ENCODE results near the gene NEK1.
A peak's percentile ranks its signal among the peaks of the same experiment; 100 is the strongest.

Gene NEK1, protein sequence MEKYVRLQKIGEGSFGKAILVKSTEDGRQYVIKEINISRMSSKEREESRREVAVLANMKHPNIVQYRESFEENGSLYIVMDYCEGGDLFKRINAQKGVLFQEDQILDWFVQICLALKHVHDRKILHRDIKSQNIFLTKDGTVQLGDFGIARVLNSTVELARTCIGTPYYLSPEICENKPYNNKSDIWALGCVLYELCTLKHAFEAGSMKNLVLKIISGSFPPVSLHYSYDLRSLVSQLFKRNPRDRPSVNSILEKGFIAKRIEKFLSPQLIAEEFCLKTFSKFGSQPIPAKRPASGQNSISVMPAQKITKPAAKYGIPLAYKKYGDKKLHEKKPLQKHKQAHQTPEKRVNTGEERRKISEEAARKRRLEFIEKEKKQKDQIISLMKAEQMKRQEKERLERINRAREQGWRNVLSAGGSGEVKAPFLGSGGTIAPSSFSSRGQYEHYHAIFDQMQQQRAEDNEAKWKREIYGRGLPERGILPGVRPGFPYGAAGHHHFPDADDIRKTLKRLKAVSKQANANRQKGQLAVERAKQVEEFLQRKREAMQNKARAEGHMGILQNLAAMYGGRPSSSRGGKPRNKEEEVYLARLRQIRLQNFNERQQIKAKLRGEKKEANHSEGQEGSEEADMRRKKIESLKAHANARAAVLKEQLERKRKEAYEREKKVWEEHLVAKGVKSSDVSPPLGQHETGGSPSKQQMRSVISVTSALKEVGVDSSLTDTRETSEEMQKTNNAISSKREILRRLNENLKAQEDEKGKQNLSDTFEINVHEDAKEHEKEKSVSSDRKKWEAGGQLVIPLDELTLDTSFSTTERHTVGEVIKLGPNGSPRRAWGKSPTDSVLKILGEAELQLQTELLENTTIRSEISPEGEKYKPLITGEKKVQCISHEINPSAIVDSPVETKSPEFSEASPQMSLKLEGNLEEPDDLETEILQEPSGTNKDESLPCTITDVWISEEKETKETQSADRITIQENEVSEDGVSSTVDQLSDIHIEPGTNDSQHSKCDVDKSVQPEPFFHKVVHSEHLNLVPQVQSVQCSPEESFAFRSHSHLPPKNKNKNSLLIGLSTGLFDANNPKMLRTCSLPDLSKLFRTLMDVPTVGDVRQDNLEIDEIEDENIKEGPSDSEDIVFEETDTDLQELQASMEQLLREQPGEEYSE (N-terminal part only)

DNA sequence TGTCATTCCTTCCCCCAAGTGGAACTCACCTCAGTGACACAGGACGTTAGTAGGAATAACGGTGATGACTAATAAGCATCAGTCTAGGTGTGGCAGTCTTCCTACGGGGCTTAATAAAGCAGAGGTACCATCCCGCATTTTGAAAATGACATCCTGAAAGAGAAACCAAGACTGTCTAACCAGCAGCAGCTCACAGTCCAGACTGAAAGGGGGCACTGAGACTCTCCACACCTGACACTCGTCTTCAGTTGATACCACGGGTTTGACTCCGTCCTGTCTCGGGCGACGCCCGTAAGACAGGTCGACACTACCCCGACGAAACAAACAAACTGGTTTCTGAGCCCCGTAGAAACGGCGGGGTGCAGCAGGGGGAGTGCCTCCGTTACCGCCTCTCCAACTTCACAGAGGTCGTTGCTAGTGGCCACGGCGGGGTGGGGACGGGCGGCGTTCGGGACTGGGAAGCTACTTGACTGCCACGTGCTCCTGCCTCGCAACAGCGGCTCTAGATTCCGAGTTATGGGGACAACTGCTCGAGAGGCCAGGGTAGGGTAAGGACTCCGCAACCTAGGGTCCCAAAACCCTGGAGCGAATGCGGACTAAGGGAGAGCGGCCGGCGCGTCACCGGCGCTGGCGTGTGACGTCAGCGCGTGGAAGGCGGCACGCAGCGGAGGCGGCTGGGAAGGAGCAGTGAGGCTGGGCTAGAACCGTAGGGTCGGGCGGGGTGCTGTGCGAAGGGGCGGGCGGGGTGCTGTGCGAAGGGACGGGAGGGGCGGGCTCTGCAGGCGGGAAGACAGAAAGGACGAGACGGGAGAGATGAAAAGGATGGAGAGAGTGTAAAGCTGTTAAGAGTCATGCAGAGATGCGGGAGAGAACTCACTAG lies at the start of gene NEK1:
NEK1 (minus strand) TSS at position 593 of the 880 bp plus-strand sequence. CDS start 9,953 bp downstream, outside the sequence.
- peak within 1 kb of the TSS; percentile 93 for H3K4me3 ChIP-seq (ENCODE audit: low read depth, low read length)

DNA sequence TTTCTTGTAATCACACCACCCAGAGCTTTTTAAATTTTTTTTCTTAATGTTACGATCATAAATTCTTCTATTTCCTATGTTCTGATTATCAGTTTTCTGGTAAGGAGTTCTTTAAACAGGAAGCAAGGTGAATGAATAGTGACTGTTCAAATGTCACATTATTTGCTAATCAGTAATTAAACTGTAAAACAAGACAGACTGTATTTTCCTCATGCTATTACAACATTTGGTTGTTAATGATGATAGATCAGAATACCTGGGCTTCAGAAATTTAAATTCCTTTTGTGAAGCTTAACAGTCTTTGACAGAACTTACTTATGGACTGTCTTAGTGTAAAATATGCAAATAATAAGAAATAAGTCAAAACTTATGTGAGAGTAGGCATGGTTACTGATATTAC lies 49.4 kb upstream of the NEK1 start:
- H3K4me3 ChIP-seq (ENCODE audit: low read depth, low read length) = no peak overlapping the region

DNA sequence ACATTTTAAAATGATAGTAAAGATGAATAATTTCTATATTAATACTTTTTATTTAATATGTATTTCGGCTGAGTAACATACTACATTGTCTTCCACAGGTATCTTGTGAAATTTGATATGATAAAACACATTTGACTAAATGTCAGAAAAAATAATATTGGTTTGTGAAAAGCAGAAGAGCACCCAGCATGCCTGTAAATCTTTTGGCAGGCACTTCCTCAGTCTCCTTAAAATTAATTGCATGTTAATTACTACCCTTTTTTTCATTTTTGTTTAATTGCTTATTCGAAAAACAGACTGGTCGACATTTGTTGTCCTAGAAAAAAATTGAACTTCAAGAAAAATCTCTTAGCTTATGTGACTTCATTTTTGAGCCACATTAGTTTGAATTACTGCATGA lies 48.5 kb upstream of the NEK1 start:
- no peak overlapping the region for H3K4me3 ChIP-seq (ENCODE audit: low read depth, low read length)

DNA sequence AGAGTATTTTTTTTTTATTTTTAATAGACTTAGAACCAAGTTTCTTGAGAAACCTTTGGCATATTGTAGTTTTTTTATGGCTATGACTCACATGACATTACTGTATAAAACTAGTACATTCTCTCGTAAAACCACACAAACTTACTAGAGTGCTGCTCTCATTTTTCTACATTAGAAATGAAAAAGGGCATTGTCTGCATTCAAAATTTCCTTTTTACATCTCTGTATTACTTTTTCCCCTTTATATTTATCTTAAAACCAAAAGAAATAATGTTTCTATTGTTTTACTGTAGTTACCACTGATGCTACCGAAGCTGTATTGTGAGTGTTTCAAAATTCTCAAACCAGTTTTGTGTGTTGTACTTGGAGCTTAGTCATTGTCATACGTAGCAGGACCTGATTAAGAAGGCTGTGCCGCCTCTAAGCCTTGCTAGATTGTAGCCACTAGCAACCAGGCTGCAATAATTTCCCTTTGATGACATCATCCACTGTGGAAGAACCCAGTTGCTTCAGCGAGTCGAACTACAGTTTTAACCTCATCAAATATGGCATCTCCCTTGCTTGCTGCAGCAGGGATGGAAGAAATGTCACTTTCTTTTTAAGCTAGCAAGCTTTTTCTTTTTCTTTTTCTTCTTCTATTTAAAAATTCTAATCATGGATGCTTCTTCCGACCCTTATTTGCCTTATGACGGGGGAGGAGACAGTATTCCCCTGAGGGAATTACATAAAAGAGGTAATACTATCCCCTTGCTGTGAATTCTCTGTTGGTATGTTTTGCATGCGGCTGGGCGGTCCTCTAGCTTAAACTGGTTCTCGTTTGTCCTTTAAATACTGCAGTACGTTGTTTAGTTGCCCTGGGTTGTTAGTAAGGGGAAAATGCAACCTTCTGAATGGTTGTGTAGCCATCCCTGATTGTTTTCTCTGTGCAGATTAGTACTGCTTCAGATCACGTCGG lies 47.6 kb upstream of the NEK1 start:
- H3K4me3 ChIP-seq (ENCODE audit: low read depth, low read length) = peak overlapping the region; percentile 30

DNA sequence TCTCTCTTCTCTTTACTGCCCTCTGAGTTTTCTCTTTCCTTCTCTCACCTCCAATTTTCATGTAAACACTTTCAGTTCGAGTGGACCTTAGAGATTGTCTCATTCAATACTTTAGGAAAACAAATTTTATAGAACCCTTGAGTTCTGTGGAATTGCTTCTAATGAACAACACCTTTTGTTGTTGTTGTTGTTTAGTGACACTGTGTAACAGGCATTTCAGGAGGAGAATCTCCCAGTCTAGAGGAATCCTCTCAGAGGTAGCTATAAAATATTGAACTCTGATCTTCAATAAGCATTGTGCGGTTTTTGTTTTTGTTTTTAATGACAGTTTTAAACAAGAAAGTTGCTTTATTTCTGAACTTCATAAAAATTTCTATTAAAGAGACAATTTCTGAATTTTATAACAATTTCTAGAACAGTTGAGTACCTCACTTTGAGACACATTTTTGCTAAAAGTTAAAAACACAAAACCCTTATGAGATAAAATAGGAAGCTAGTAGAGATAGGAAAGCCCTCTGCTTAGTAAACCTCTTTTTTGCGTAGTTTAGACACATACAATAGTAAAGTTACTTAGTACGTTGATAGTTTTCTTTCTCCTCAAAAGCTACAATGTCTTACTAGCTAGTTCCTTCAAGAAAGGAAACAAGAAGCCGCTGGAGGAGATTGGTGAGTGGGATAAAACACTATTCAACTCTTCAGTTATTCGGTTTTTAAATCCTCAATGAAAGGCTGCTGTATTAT lies 46.8 kb upstream of the NEK1 start:
- no peak overlapping the region for H3K4me3 ChIP-seq (ENCODE audit: low read depth, low read length)

DNA sequence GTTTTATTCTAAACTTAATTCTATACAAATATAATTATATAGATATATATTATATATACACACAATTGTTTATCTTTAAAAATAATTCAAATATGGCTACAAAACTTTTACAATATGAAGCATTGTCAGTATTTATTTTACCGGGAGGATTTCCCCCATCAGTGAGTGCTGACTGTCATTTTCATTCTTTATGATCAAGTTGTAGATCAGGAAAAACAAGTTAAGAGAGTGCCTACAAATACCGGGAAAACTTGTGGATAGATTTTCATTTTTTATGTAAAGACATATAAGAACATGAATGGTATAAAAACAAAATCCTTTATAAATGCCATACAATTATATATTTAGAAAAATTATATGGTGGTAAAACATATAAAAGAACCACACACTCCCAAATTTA lies 45.8 kb upstream of the NEK1 start:
- no peak overlapping the region for H3K4me3 ChIP-seq (ENCODE audit: low read depth, low read length)

DNA sequence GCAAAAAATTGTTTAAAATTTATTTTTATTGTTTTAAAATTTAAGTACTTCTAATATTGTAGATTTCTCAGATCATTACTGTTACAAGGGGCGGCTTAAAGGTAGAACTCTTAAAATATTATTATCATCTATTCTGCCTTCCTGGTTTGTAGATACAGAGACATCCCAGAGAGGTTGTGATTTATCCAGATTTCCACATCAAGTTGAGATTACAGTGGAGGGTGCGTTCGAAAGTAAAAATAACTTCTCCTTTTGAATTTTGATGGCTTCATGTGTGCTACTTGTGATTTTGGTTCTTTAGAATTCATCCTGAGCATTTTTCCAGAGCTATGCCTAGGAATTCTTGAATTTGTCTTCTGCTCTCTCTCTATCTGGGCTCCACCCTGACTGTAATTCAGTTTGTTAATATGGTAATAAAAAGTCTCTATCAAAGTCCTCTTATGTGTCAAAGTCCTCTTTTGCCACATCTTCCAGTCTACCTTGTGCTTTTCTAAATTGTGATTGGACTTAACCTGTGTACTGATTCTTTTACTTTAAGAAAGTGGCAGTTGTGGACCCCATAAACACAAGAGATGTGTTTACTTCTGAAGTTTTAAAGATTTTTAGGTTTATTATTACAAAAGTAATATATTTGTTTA lies 45.2 kb upstream of the NEK1 start:
- no peak overlapping the region for H3K4me3 ChIP-seq (ENCODE audit: low read depth, low read length)

DNA sequence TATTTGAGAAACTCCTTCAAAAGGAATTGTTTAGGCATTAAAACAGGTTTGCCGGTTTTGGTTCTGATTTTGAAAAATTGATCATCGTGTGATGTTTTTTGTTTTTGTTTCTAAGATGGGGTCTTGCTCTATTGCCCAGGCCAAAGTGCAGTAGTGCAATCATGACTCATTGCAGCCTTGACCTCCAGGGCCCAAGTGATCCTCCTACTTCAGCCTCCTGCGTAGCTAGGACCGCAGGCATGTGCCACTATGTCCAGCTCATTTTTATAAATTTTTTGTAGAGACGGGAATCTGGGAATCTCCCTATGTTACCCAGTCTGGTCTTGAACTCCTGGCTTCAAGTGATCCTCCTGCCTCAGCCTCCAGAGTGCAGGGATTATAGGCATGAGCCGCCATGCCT lies 43.0 kb upstream of the NEK1 start:
- no peak overlapping the region for H3K4me3 ChIP-seq (ENCODE audit: low read depth, low read length)

DNA sequence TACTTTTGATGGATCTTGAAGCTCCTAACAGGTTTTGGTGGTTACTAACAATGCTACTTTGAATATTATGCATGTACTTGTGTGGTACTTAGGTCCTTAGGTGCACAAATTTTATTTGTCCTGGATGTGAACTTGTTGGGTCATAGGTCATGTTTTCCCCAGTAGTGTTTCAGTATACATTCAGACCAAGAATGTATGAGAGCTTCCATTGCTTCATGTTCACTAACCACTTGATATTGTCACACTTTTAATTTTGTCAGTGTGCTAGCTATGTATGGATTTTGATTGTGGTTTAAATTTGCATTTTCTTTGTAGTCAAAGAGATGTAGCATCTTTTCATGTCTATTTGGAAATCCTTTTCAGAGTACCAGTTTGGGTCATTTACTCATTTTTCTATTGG lies 40.2 kb upstream of the NEK1 start:
- H3K4me3 ChIP-seq (ENCODE audit: low read depth, low read length) = no peak overlapping the region

DNA sequence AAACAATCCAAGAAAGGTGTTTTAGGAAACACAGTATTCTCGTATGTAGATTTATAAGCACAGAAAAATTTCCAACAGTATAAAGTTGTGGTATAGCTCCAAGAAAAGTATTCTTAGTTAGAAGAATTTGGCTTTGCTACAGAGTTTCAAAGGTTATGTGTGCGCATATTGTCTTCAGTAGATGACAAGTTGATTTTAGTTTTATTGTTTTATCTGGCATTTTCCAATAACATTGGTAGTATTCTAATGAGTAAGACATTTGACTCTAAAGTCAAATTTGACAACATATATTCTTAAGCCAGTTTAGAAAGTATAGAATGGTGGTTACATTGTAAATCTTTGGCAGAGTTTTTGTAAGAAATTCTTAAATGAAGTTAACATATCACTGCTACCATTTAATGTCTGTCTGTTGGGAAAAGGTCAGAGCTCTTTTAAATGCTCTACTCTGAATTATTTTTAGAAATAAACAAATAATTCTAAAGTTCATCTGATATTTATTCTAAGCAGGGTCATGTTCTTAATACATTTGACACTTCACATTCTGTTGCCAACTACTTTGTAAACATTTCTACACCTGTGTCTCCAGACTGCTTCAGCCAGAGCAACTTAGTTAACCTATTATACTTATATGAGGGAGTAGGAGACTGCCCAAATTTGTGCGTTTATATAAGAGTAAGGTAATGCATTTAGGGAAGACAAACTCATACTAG lies 38.0 kb upstream of the NEK1 start:
- H3K4me3 ChIP-seq (ENCODE audit: low read depth, low read length) = no peak overlapping the region

DNA sequence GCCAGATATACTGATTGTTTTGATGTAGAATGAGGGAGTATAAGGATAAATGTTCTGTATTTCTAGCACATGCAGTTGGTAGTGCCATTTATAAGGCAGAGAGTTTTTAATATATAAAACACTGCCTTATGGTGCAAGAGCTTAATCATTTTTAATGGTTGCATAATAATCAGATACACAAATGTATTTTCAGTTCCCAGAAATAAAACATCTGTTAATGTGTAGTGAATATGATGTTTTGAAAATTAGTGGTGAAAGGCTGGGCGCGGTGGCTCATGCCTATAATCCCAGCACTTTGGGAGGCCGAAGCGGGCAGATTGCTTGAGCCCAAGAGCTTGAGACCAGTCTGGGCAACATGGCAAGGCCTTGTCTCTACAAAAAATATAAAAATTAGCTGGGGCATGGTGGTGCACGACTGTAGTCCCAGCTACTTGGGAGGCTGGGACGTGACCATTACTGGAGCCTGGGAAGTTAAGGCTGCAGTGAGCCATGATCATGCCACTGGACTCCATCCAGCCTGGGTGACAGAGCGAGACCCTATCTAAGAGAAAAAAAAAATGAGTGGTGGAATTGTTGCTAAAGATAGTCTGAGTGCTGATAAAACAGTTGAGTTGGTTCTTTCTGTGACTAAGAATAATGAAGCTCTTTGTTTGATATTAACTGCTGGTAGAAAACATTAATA lies 37.3 kb upstream of the NEK1 start:
- no peak overlapping the region for H3K4me3 ChIP-seq (ENCODE audit: low read depth, low read length)

DNA sequence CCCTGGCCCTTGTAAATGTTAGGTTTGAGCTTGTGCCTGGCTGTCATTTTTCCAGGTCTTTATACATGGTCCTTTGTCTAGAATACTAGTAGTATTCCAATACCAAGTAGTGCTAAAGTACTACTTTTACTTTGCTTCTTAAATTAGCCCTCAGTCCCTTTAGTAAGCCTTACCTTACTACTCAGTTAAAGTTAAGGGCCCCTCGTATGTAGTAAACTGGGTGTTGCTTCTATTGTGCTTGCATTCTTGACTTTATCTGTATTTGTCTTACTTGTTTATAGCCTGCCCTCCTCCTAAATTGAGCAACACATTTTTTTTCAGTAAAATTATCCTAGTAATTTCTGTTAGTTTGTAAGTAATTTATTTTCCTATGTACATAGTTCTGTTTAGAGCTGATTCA lies 33.2 kb upstream of the NEK1 start:
- no peak overlapping the region for H3K4me3 ChIP-seq (ENCODE audit: low read depth, low read length)

DNA sequence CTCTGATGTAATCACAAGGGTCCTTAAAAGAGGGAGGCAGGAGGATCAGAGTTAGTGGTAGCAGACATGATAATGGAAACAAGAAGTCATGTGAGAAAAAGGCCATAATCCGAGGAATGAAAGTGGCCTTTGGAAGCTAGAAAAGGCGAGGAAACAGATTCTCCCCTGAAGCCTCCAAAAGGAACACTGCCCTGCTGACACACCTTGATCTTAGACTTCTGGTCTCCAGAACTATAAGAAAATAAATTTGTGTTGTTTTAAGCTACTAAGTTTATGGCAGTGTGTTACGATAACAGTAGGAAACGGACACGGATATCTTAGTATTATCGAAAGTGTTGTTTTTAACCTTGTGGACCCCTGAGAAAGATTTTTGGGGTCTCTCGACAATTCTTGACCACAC lies 32.4 kb upstream of the NEK1 start:
- H3K4me3 ChIP-seq (ENCODE audit: low read depth, low read length) = no peak overlapping the region

DNA sequence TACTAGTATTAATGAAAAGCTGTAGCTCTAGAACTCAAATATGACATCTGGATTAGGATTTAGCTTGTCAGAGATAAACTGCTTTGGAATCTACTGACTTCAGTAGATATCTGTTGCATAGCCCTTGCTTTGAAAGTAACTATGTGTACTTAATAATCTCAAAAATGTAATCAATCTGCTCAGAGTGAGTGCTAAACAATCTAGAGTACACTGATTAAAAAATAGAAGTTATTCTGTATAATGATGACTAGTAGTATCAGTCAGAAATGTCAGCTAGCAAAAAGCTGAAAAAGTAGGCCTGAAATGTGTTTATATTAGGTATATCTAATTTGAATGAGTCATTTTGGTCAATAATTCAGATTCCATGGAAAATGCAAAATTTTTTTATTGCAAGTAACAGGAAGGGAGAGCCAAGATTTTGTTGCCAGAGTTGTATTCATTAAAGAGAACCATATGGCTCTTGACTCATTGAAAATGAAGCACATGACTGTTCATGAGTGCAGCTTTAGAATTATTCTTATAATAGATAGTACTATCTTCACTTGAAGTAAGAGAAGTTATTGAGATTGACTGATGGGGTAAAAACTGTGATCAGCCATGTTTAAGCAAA lies 28.0 kb upstream of the NEK1 start:
- no peak overlapping the region for H3K4me3 ChIP-seq (ENCODE audit: low read depth, low read length)

DNA sequence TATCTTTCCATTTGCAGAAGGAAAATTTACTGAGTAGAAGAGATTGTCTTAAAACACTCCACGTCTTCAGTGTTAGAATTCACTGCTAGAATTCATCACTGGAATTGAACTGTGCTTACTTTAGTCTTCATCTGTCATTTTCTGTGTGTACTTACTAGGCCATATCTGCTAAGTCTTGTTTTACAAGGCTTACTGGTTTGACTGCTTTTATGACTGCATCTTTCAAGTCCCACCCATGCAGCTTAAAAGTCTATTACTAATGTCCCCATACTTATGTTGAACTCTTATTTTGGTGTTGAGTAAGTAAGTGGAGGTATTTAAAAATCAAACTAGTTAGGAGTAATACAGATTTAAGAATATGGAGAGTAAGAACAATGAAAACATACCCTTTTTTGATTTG lies 22.6 kb upstream of the NEK1 start:
- H3K4me3 ChIP-seq (ENCODE audit: low read depth, low read length) = no peak overlapping the region

DNA sequence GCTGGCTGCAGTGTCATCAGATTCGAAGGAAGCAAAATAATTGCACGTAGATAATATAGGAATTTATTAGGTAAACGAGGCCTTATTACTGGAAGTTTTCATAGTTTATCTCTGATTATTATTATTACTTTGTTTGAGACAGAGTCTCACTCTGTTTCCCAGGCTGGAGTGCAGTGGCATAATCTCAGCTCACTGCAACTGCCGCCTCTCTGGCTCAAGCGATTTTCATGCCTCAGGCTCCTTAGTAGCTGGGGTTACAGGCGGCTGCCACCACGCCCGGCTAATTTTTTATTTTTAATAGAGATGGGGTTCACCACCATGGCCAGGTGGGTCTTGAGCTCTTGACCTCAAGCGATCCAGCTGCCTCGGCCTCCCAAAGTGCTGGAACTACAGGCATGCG lies 20.5 kb upstream of the NEK1 start:
- H3K4me3 ChIP-seq (ENCODE audit: low read depth, low read length) = no peak overlapping the region

DNA sequence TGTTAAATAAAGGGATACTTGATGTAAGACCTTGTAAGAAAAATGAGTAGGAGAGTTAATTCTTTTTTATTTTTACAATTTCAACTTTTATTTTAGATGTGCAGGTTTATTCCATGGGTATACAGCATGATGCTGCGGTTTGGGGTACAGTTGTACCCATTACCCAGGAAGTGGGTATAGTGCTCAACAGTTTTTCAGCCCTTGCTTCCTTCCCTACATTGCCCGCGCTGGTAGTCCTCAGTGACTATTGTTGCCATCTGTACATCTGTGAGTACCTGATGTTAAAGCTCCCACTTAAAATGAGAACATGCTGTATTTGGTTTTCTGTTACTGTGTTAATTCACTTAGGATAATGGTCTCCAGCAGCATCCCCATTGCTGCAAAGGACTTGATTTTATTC lies 17.7 kb upstream of the NEK1 start:
- no peak overlapping the region for H3K4me3 ChIP-seq (ENCODE audit: low read depth, low read length)

Data from iPS-11a (cell line).